ENCODE data around the gene NUBP2.

DNA sequence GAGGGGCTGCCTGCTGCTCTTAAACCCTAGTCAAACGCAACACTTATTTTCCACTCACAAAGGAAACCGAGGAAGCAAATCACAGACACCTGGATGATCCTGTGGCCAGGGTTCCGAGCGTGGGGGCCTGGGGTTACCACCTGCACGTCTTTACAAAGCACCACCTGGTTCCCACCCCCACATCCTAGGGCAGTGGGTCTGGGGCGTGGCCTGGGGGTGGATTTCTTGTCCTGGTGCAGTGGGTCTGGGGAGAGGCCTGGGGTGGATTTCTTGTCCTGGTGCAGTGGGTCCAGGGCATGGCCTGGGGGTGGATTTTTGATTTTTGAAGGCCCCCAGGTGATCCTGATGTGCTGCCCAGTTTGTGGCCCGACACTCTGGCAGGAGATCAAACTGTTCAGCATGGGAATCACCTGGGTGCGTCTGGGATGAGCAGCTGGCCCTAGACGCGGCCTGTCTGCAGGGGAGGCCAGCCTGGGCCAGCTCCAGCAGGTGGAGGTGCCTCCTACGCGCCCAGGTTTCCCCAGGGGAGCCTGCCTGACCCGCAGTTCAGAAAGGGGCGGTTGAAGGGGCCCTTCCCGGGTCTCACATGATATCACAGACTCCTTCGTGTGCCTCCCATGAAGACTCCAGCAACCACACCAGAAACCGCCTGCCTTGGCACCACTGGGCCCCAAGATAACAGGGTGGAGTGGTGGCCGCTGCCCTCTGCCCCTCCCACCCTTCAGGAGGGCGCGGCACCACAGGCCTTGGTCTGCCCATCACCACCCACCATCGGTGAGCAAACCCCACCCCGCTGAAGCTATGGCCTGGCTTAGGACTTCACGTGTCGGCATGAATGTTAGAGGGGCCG is 37.6 kb downstream of the NUBP2 start:
- TF ChIP-seq, protein P1, sequence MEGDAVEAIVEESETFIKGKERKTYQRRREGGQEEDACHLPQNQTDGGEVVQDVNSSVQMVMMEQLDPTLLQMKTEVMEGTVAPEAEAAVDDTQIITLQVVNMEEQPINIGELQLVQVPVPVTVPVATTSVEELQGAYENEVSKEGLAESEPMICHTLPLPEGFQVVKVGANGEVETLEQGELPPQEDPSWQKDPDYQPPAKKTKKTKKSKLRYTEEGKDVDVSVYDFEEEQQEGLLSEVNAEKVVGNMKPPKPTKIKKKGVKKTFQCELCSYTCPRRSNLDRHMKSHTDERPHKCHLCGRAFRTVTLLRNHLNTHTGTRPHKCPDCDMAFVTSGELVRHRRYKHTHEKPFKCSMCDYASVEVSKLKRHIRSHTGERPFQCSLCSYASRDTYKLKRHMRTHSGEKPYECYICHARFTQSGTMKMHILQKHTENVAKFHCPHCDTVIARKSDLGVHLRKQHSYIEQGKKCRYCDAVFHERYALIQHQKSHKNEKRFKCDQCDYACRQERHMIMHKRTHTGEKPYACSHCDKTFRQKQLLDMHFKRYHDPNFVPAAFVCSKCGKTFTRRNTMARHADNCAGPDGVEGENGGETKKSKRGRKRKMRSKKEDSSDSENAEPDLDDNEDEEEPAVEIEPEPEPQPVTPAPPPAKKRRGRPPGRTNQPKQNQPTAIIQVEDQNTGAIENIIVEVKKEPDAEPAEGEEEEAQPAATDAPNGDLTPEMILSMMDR (tag by site-specific recombination; IDR thresholded peaks at IDR 0.05): no peak
- TF ChIP-seq ZNF302 (tag by site-specific recombination; IDR thresholded peaks at IDR 0.05; ENCODE audit: low read depth): no peak
- no peak for TF ChIP-seq KLF10 (tag by site-specific recombination; IDR thresholded peaks at IDR 0.05)
- TF ChIP-seq, protein P2, sequence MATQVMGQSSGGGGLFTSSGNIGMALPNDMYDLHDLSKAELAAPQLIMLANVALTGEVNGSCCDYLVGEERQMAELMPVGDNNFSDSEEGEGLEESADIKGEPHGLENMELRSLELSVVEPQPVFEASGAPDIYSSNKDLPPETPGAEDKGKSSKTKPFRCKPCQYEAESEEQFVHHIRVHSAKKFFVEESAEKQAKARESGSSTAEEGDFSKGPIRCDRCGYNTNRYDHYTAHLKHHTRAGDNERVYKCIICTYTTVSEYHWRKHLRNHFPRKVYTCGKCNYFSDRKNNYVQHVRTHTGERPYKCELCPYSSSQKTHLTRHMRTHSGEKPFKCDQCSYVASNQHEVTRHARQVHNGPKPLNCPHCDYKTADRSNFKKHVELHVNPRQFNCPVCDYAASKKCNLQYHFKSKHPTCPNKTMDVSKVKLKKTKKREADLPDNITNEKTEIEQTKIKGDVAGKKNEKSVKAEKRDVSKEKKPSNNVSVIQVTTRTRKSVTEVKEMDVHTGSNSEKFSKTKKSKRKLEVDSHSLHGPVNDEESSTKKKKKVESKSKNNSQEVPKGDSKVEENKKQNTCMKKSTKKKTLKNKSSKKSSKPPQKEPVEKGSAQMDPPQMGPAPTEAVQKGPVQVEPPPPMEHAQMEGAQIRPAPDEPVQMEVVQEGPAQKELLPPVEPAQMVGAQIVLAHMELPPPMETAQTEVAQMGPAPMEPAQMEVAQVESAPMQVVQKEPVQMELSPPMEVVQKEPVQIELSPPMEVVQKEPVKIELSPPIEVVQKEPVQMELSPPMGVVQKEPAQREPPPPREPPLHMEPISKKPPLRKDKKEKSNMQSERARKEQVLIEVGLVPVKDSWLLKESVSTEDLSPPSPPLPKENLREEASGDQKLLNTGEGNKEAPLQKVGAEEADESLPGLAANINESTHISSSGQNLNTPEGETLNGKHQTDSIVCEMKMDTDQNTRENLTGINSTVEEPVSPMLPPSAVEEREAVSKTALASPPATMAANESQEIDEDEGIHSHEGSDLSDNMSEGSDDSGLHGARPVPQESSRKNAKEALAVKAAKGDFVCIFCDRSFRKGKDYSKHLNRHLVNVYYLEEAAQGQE (tag by site-specific recombination; IDR thresholded peaks at IDR 0.05): no peak
- TF ChIP-seq, protein P3, sequence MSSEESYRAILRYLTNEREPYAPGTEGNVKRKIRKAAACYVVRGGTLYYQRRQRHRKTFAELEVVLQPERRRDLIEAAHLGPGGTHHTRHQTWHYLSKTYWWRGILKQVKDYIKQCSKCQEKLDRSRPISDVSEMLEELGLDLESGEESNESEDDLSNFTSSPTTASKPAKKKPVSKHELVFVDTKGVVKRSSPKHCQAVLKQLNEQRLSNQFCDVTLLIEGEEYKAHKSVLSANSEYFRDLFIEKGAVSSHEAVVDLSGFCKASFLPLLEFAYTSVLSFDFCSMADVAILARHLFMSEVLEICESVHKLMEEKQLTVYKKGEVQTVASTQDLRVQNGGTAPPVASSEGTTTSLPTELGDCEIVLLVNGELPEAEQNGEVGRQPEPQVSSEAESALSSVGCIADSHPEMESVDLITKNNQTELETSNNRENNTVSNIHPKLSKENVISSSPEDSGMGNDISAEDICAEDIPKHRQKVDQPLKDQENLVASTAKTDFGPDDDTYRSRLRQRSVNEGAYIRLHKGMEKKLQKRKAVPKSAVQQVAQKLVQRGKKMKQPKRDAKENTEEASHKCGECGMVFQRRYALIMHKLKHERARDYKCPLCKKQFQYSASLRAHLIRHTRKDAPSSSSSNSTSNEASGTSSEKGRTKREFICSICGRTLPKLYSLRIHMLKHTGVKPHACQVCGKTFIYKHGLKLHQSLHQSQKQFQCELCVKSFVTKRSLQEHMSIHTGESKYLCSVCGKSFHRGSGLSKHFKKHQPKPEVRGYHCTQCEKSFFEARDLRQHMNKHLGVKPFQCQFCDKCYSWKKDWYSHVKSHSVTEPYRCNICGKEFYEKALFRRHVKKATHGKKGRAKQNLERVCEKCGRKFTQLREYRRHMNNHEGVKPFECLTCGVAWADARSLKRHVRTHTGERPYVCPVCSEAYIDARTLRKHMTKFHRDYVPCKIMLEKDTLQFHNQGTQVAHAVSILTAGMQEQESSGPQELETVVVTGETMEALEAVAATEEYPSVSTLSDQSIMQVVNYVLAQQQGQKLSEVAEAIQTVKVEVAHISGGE (tag by site-specific recombination; conservative IDR thresholded peaks at IDR 0.05; ENCODE audit: low read depth): no peak
- no peak for TF ChIP-seq YY1 (tag by site-specific recombination; IDR thresholded peaks at IDR 0.05)
- TF ChIP-seq, protein P4, sequence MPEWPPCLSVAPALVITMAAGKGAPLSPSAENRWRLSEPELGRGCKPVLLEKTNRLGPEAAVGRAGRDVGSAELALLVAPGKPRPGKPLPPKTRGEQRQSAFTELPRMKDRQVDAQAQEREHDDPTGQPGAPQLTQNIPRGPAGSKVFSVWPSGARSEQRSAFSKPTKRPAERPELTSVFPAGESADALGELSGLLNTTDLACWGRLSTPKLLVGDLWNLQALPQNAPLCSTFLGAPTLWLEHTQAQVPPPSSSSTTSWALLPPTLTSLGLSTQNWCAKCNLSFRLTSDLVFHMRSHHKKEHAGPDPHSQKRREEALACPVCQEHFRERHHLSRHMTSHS (tag by site-specific recombination; IDR thresholded peaks at IDR 0.05): no peak

All from HEK293 (cell line).